AG10803 (cell line): ENCODE data around the gene HELZ.

Experiments
- DNase-seq: peaks from one replicate; pipeline ENCODE4 v3.0.0; 2010; ENCODE audit warnings: low read depth
- H3K4me3 ChIP-seq: 2 replicates; pipeline ENCODE4 v1.5.1; 2011; ENCODE audit warnings: mild to moderate bottlenecking, low read length, control low read depth
- TF ChIP-seq, protein P1 (sequence below): conservative IDR thresholded peaks from 2 replicates; pipeline ENCODE4 v1.5.1; 2011; ENCODE audit warnings: mild to moderate bottlenecking, low read length, control low read depth, inconsistent platforms

The HELZ gene

DNA sequence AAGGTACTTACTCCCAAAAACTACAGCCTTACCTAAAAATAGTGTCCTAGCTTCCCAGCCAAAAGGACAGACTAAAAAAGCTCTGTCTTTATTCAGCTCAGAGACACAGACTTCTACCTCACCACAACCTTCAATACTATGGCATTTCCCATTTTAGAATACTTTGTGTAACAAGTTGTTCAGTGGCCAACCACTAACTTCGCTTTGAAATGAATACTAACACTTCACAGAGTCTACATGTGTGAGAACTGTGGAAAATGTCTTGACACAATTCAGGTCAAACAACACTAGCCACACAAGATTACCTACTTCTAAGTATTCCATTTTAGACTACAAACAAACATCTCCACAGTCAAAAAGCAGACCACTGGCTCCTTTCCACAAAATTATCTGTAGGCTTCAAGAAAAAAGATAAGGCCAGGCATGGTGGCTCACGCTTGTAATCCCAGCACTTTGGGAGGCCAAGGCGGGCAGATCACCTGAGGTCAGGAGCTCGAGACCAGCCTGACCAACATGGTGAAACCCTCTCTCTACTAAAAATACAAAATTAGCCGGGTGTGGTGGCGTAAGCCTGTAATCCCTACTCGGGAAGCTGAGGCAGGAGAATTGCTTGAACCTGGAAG is 3.2 kb downstream of the HELZ start:
- H3K4me3 ChIP-seq, result no peak overlapping the region
- DNase-seq, result no peak
- TF ChIP-seq, protein P1, sequence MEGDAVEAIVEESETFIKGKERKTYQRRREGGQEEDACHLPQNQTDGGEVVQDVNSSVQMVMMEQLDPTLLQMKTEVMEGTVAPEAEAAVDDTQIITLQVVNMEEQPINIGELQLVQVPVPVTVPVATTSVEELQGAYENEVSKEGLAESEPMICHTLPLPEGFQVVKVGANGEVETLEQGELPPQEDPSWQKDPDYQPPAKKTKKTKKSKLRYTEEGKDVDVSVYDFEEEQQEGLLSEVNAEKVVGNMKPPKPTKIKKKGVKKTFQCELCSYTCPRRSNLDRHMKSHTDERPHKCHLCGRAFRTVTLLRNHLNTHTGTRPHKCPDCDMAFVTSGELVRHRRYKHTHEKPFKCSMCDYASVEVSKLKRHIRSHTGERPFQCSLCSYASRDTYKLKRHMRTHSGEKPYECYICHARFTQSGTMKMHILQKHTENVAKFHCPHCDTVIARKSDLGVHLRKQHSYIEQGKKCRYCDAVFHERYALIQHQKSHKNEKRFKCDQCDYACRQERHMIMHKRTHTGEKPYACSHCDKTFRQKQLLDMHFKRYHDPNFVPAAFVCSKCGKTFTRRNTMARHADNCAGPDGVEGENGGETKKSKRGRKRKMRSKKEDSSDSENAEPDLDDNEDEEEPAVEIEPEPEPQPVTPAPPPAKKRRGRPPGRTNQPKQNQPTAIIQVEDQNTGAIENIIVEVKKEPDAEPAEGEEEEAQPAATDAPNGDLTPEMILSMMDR, result no peak

DNA sequence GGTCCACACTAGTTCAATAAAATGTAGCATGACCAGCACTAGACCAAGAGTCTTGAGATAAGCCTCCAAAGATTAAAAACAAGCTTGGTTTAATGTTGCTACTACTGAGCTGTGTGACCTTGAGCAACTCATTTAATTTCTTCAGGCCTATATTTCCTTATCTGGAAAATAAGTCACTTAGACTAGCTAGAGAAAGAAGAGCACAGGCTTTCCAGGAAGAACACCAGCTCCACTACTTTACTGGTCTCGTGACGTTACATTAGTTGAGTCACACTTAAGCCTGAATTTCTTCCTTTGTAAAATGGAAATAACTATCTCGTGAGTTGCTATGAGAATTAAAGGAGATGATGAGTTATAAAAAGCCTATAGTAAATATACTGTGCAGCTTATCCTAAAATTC is 5.4 kb downstream of the HELZ start:
- no peak overlapping the region for H3K4me3 ChIP-seq
- DNase-seq, result peak; percentile 50
- TF ChIP-seq, protein P1, result no peak

DNA sequence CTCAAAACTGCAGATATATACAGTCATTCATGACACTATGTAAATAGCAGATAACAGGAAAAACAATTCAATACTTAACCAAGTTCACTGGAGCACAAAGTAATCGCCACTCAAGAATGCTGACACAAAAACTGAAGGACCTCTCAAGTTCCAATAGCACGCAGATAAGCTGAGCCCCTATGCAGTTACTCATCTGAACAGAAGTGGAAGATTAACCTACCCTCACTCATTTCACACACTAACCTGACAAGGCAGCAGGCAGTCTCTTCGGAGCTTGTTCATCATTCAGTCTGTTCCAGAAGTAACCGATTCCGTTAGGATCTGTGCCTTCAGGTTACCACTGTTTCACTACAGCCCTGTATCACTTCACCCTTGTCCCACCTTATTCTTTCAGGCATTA is 6.0 kb downstream of the HELZ start:
- no peak overlapping the region for H3K4me3 ChIP-seq
- no peak for DNase-seq
- TF ChIP-seq, protein P1, result no peak

DNA sequence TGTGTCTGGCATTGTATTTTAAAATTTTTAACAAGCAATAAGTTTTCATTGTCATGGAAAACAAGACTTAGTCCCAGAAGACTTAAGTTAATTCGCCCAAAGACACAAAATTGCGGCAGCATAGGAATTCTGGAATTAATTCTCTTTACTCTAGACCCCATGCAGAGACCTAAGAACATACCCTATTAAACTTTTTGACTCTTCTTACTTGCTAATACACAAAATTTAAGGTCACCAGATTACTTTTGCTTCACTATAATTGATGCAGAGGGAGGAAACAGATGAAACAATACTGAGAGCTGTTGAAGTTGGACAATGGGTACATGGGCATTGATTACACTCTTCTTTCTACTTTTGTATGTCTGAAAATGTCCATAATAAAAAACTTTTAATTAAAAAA is 12.6 kb downstream of the HELZ start:
- TF ChIP-seq, protein P1, result no peak
- H3K4me3 ChIP-seq, result no peak overlapping the region
- no peak for DNase-seq

DNA sequence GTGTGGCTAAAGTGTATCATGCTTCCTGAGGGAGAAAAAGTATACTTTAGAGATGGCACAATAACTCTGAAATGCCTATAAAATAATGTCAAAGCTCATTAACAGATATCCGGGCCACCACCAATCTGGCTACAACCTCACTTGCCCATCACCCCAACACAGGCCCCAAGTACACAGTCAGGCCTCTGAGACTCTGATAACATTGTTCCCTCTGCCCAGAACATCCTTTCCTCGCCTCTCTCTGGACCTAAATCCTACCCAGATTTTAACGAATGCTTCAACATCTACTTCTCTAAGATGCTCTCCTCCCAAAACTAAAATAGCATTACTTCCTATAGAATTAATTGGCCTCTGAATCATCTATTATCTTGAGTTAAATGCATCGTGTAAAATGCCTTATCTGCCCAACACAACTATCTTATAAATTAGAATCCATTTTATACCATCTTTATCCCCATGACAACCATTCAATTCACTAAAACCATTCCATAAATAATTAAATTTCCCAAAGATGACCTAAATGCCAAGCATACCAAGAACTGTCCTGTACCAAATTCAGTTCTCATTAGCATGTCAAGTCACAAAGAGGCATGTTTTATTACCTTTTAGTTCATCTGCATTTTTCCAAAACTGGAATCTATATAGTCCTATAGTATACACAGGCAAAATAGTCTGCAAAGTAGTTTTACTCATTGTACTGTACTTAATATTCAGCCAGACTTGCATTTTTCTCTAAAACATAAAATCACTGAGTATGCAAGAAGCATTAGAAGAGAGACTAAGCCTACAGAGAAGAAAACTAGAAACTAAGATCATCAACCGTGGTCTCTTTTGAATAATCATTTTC is 15.7 kb downstream of the HELZ start:
- TF ChIP-seq, protein P1, result no peak
- DNase-seq, result no peak
- H3K4me3 ChIP-seq, result no peak overlapping the region

DNA sequence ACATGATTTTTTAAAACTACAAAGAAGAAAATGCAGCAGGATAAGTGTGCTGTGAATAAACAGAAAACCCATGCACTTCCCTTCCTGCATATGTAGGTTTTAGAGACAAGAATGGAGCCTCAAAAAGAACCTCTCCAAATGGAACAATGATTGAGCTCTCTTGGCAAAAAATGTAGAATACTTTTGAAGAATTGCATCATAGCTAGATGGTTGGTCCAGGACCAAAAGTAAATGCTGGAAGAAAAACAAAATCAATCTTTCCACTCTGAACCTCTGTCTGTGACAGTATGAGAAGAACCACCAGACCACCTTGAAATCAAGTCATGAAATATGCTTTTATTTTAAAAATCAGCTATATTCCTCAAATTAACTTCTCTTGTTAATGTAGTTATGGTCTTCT is 17.5 kb downstream of the HELZ start:
- DNase-seq, result peak; percentile 51
- H3K4me3 ChIP-seq, result no peak overlapping the region
- TF ChIP-seq, protein P1, result no peak

DNA sequence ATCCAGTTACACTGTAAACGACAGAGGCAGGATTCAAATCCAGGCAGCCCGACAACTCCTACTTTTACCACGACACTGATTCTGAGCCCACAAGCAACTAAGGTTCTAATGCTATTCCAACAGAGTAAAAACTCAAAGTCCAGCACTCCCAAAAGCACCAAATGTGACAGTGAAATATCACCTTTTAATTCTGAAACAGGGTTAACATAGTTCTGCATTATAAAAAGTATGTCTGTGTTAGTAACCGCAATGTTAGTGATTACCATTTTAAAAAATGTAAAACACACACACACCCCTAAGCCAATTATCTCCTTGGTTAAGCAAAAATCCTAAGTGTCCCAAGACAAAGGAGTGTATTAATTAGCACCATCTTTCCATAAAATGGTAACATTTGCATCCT is 19.7 kb downstream of the HELZ start:
- DNase-seq, result no peak
- TF ChIP-seq, protein P1, result no peak
- no peak overlapping the region for H3K4me3 ChIP-seq
